Hepatocyte (in vitro differentiated cells): ENCODE data around the gene ZBTB7A. TPM values are rescaled to one million over a fixed set of nuclear protein-coding genes. Genes with fewer than 3 reads are reported as not detected.
A peak's percentile ranks its signal among the peaks of the same experiment; 100 is the strongest.

ENCODE experiments used
- DNase-seq: peaks from one replicate; pipeline ENCODE4 v3.0.0-alpha.2; 2016; ENCODE audit warnings: low spot score
- H2AFZ ChIP-seq: fragments of 200-600 bp; sonication (generic); 2 replicates; pipeline ENCODE4 v1.6.0; 2016; ENCODE audit warnings: antibody characterized with exemption, mild to moderate bottlenecking
- H3K27ac ChIP-seq: fragments of 200-600 bp; sonication (generic); 2 replicates; pipeline ENCODE4 v1.5.1; 2016; ENCODE audit warnings: mild to moderate bottlenecking
- H3K27me3 ChIP-seq: fragments of 200-600 bp; sonication (generic); 2 replicates; pipeline ENCODE4 v1.6.1; 2016
- H3K36me3 ChIP-seq: fragments of 200-600 bp; sonication (generic); replicated peaks from 2 replicates; pipeline ENCODE4 v1.5.1; 2016; ENCODE audit warnings: low read depth; ENCODE audit not compliant: insufficient read depth
- H3K4me1 ChIP-seq: fragments of 200-600 bp; sonication (generic); 2 replicates; pipeline ENCODE4 v1.5.1; 2016; ENCODE audit warnings: mild to moderate bottlenecking, moderate library complexity; ENCODE audit not compliant: insufficient read depth
- H3K4me2 ChIP-seq: fragments of 200-600 bp; sonication (generic); 2 replicates; pipeline ENCODE4 v1.6.0; 2016
- H3K4me3 ChIP-seq: fragments of 200-600 bp; sonication (generic); 2 replicates; pipeline ENCODE4 v1.5.1; 2016; ENCODE audit warnings: mild to moderate bottlenecking
- H3K79me2 ChIP-seq: fragments of 200-600 bp; sonication (generic); 2 replicates; pipeline ENCODE4 v1.6.0; 2017; ENCODE audit warnings: mild to moderate bottlenecking
- H3K9me2 ChIP-seq: fragments of 200-600 bp; sonication (generic); replicated peaks from 2 replicates; pipeline ENCODE4 v1.6.0; 2017; ENCODE audit warnings: mild to moderate bottlenecking; ENCODE audit not compliant: insufficient read depth
- H3K9me3 ChIP-seq: fragments of 200-600 bp; sonication (generic); 2 replicates; pipeline ENCODE4 v1.5.1; 2016; ENCODE audit warnings: low read depth, mild to moderate bottlenecking
- H4K20me1 ChIP-seq: fragments of 200-600 bp; sonication (generic); 2 replicates; pipeline ENCODE4 v1.6.0; 2016; ENCODE audit warnings: mild to moderate bottlenecking; ENCODE audit not compliant: insufficient read depth, poor library complexity, severe bottlenecking
- EZH2 ChIP-seq: fragments of 200-600 bp; sonication (generic); IDR thresholded peaks from 2 replicates; pipeline ENCODE4 v1.6.1; 2016; ENCODE audit warnings: antibody characterized with exemption, mild to moderate bottlenecking, borderline replicate concordance
- EZH2phosphoT487 ChIP-seq: fragments of 200-600 bp; sonication (generic); IDR thresholded peaks from one replicate; pipeline ENCODE4 v1.6.1; 2018; ENCODE audit warnings: antibody characterized with exemption, mild to moderate bottlenecking, low read depth, moderate library complexity; ENCODE audit not compliant: unreplicated experiment, severe bottlenecking
- WGBS: methylation state at CpG from one replicate; pipeline ENCODE4 v1.1.6; 2016; ENCODE audit warnings: low lambda C conversion rate; ENCODE audit errors: missing lambda C conversion rate; 5-methylcytosine and 5-hydroxymethylcytosine counted together
- polyA plus RNA-seq: library from polyadenylated mRNA; unstranded; fragments of >200 nt; fragmentation: Nextera tagmentation; extraction: Ambion mirVana; gene quantifications from 2 replicates; pipeline ENCODE4 v1.2.1, GENCODE V29; 2016
- total RNA-seq: library from RNA; depleted of rRNA; stranded (reverse); fragments of >200 nt; gene quantifications from 2 replicates; pipeline ENCODE4 v1.2.3, GENCODE V29; 2014
- TF ChIP-seq, protein P1 (sequence below): fragments of 200-600 bp; sonication (generic); IDR thresholded peaks from 2 replicates; pipeline ENCODE4 v1.5.1; 2016; ENCODE audit warnings: antibody characterized with exemption, mild to moderate bottlenecking; ENCODE audit not compliant: poor library complexity

ZBTB7A gene
- total and polyA plus RNA-seq, 2 experiments from 2014 or later = 23.3 to 46.1 TPM

DNA sequence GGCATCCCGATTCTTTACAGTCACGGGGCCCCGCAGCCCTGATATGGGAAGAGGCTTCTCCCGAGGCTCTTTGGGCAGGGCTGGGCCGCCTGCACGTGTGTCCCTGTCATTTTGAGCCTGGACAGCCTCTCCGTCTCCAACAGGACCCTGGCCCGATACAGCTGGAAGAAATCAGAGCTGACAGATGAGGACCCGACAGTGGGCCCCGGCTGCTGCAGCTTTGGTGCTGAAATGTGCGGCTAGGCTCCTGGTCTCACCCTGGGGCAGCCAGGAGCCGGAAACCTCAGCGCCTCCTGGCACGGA is 55.9 kb downstream of the ZBTB7A start:
- peak; percentile 7 for DNase-seq
- H3K9me3 ChIP-seq = no peaks in the 10 kb centered on the region
- no peak overlapping the region for H2AFZ ChIP-seq
- H3K79me2 ChIP-seq = peaks cover 85% of the 10 kb centered on the region
- 57% methylated on average over 14 of the region's 14 CpGs for WGBS
- H3K4me2 ChIP-seq = peak overlapping the region; percentile 98
- H3K27ac ChIP-seq = no peak overlapping the region
- no peaks in the 10 kb centered on the region for H3K36me3 ChIP-seq
- no peak overlapping the region for H3K4me3 ChIP-seq
- no peaks in the 10 kb centered on the region for H3K27me3 ChIP-seq
- peaks cover 69% of the 10 kb centered on the region for H4K20me1 ChIP-seq
- H3K9me2 ChIP-seq = no peaks in the 10 kb centered on the region
- TF ChIP-seq, protein P1, sequence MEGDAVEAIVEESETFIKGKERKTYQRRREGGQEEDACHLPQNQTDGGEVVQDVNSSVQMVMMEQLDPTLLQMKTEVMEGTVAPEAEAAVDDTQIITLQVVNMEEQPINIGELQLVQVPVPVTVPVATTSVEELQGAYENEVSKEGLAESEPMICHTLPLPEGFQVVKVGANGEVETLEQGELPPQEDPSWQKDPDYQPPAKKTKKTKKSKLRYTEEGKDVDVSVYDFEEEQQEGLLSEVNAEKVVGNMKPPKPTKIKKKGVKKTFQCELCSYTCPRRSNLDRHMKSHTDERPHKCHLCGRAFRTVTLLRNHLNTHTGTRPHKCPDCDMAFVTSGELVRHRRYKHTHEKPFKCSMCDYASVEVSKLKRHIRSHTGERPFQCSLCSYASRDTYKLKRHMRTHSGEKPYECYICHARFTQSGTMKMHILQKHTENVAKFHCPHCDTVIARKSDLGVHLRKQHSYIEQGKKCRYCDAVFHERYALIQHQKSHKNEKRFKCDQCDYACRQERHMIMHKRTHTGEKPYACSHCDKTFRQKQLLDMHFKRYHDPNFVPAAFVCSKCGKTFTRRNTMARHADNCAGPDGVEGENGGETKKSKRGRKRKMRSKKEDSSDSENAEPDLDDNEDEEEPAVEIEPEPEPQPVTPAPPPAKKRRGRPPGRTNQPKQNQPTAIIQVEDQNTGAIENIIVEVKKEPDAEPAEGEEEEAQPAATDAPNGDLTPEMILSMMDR = no peak
- no peak for TF ChIP-seq EZH2phosphoT487
- no peak for TF ChIP-seq EZH2
- H3K4me1 ChIP-seq = peaks cover 37% of the 10 kb centered on the region

DNA sequence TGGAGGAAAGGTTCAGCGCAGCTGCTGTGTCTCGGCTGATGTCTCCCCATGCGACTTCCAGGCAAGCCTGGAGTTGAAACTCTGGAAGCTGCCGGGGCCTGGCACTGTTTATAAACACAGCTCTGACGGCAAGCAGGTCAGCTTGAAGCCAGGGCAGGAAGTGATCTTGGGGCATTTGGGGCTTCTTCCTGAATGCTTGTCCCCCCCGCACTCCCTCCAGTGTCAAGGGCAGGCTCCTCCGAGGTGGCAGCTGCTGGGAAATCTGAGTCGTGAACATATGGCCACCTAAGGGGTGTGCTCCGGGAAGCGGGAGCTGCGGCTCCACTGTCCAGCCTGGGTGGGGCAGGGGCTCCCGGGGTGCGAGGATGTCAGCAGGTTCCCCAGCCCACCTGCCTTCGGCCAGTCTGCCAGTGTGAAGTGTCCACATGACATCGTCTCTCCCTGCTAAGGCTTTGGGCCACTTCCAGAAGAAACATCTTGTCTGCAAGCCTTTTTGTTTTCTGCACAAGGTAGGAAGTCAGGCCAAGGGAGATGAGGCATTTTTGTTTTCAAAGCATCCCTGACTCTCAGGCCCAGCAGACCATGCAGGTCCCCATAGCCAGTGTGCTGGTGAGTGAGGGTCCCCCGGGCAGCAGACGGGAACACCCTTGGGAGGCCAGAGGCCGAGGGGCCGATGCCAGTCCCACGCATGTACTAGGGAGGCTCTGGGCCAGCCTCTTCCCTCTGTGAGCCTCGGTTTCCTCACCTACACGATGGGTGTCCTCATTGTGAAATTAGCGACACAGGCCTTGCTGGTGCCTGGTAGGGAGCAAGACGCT is 56.5 kb downstream of the ZBTB7A start:
- Histone ChIP-seq H3K9me3 (no peaks in the 10 kb centered on the region), H3K9me2 (no peaks in the 10 kb centered on the region), H3K4me2 (peak overlapping the region; percentile 98), H2AFZ (no peak overlapping the region), H3K36me3 (no peaks in the 10 kb centered on the region), H4K20me1 (peaks cover 64% of the 10 kb centered on the region), H3K4me3 (no peak overlapping the region), H3K27me3 (no peaks in the 10 kb centered on the region), H3K4me1 (peaks cover 36% of the 10 kb centered on the region), H3K27ac (no peak overlapping the region), H3K79me2 (peaks cover 80% of the 10 kb centered on the region)
- DNase-seq = peak; percentile 21
- no peak for TF ChIP-seq EZH2phosphoT487
- TF ChIP-seq, protein P1 = no peak
- TF ChIP-seq EZH2 = no peak
- WGBS = 63% methylated on average over 24 of the region's 24 CpGs

DNA sequence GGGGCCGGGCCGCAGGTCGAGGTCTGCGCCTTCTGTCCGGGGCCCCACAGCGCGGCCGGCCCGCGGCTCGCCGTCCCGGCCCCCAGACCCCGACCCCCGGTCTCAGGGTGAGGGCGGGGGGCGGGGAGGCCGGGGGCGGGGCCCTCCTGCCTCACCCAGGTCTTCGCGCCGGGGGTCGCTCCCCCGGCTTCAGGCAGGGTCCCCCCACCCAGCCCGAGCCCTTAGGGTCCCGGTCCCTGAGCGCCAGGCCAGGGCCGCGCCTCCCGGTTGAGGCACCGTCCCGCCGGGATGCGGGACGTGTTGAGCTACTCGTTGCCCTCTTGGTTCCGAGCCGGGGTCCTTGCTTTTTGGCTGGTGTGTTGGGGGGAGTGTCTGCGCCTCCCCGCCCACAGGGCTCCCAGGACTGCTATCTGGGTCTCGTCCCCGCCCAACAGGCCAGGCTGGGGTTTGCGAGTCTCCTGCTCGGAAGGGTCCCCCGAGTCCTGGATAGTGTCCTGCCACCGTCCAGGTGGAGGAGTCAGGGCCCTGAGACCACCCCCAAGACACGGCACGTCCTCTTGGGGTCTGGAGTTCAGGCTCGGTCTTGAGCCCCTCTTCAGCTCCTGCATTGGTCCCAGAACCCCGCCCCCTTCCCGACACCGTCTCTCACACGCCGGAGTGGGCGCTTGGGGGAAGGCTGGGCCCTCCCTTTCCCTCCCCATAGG is 58.7 kb downstream of the ZBTB7A start:
- no peaks in the 10 kb centered on the region for H3K9me2 ChIP-seq
- peaks cover 33% of the 10 kb centered on the region for H3K4me1 ChIP-seq
- H3K27me3 ChIP-seq = no peaks in the 10 kb centered on the region
- TF ChIP-seq EZH2phosphoT487 (no peak), EZH2 (no peak)
- TF ChIP-seq, protein P1 = no peak
- H3K4me3 ChIP-seq = peak overlapping the region; percentile 91
- H3K4me2 ChIP-seq = peak overlapping the region; percentile 98
- H3K27ac ChIP-seq = peak overlapping the region; percentile 68
- no peaks in the 10 kb centered on the region for H3K36me3 ChIP-seq
- H2AFZ ChIP-seq = peak overlapping the region; percentile 60
- DNase-seq = peak; percentile 63
- 1% methylated on average over 23 of the region's 55 CpGs for WGBS
- no peaks in the 10 kb centered on the region for H3K9me3 ChIP-seq
- peaks cover 58% of the 10 kb centered on the region for H3K79me2 ChIP-seq
- peaks cover 48% of the 10 kb centered on the region for H4K20me1 ChIP-seq
